ENCODE data around the gene SH3RF2.
"Not testable (repeated sequence)": the region's sequence is repeated elsewhere in the genome, so short reads cannot be mapped to it uniquely, and the experiment has no call there.

Gene SH3RF2

GRCh38 chr5:146010447-146010846, 74.1 kb downstream of the SH3RF2 start:
- not testable (repeated sequence) for DNase-seq

- no peak for DNase-seq
Measured at GRCh38 chr5:146013761-146014160, 77.4 kb downstream of the SH3RF2 start.

GRCh38 chr5:146015001-146015400, 78.6 kb downstream of the SH3RF2 start:
- no peak for DNase-seq

- DNase-seq, result no peak
Measured at GRCh38 chr5:146016764-146017484, 80.5 kb downstream of the SH3RF2 start.

GRCh38 chr5:146018514-146019375, 82.4 kb downstream of the SH3RF2 start:
- no peak for DNase-seq

GRCh38 chr5:146020100-146020499, 83.7 kb downstream of the SH3RF2 start:
- DNase-seq, result no peak

- no peak for DNase-seq
Measured at GRCh38 chr5:146024034-146024433, 87.7 kb downstream of the SH3RF2 start.

GRCh38 chr5:146025114-146025680, 88.8 kb downstream of the SH3RF2 start:
- no peak for DNase-seq

GRCh38 chr5:146025681-146026080, 89.3 kb downstream of the SH3RF2 start:
- DNase-seq, result no peak

- DNase-seq, result no peak
Measured at GRCh38 chr5:146026307-146027010, 90.1 kb downstream of the SH3RF2 start.

- DNase-seq, result no peak
Measured at GRCh38 chr5:146027751-146028150, 91.4 kb downstream of the SH3RF2 start.

- DNase-seq, result no peak
Measured at GRCh38 chr5:146032911-146033310, 96.5 kb downstream of the SH3RF2 start.

- DNase-seq, result no peak
Measured at GRCh38 chr5:146034127-146034526, 97.7 kb downstream of the SH3RF2 start.

- DNase-seq, result no peak
Measured at GRCh38 chr5:146034605-146035004, 98.2 kb downstream of the SH3RF2 start.

- DNase-seq, result no peak
Measured at GRCh38 chr5:146039420-146039819, 103.0 kb downstream of the SH3RF2 start.

GRCh38 chr5:146040527-146040926, 104.1 kb downstream of the SH3RF2 start:
- DNase-seq, result no peak

GRCh38 chr5:146041180-146041789, 104.9 kb downstream of the SH3RF2 start:
- DNase-seq, result no peak

GRCh38 chr5:146042628-146043279, 106.4 kb downstream of the SH3RF2 start:
- DNase-seq, result no peak

- DNase-seq, result no peak
Measured at GRCh38 chr5:146043722-146044121, 107.3 kb downstream of the SH3RF2 start.

- DNase-seq, result no peak
Measured at GRCh38 chr5:146047396-146047795, 111.0 kb downstream of the SH3RF2 start.

- DNase-seq, result no peak
Measured at GRCh38 chr5:146048994-146049703, 112.8 kb downstream of the SH3RF2 start.

GRCh38 chr5:146049704-146050026, 113.3 kb downstream of the SH3RF2 start:
- DNase-seq, result no peak
